HepG2 (cell line): ENCODE measurements around the gene ZNF485. TPM values are rescaled to one million over a fixed set of nuclear protein-coding genes. Genes with fewer than 3 reads are reported as not detected.

Experiments
- ATRX ChIP-seq: sonication (generic); formaldehyde crosslinking; IDR thresholded peaks from 2 replicates; pipeline ENCODE4 v1.4.0; 2020; ENCODE audit warnings: missing genetic modification reagents, borderline replicate concordance
- BATF2 ChIP-seq: sonication (generic); formaldehyde crosslinking; IDR thresholded peaks from 2 replicates; pipeline ENCODE4 v1.8.0; 2022; ENCODE audit warnings: mild to moderate bottlenecking, missing genetic modification reagents, moderate library complexity
- CEBPG ChIP-seq: IDR thresholded peaks from 2 replicates; pipeline ENCODE4 v1.6.1; 2016
- FOXO1 ChIP-seq: sonication (generic); formaldehyde crosslinking; IDR thresholded peaks from 2 replicates; pipeline ENCODE4 v1.4.0; 2020; ENCODE audit warnings: missing genetic modification reagents
- JDP2 ChIP-seq: sonication (generic); formaldehyde crosslinking; IDR thresholded peaks from 2 replicates; pipeline ENCODE4 v1.8.1; 2022; ENCODE audit warnings: missing genetic modification reagents, borderline replicate concordance
- MIER3 ChIP-seq: IDR thresholded peaks from 2 replicates; pipeline ENCODE4 v1.6.1; 2016; ENCODE audit warnings: missing compliant biosample characterization, borderline replicate concordance
- MYPOP ChIP-seq: sonication (generic); formaldehyde crosslinking; IDR thresholded peaks from 2 replicates; pipeline ENCODE4 v1.8.1; 2023; ENCODE audit warnings: mild to moderate bottlenecking, moderate library complexity, missing genetic modification reagents
- NR0B2 ChIP-seq: sonication (generic); formaldehyde crosslinking; IDR thresholded peaks from 2 replicates; pipeline ENCODE4 v1.4.0; 2020; ENCODE audit warnings: mild to moderate bottlenecking, missing genetic modification reagents
- NR2F6 ChIP-seq, 2 experiments: IDR thresholded peaks; 2 replicates each; pipeline ENCODE4 v1.6.1; 2016; ENCODE audit warnings: antibody characterized with exemption in 1 of 2, mild to moderate bottlenecking in 1 of 2
- ONECUT2 ChIP-seq: sonication (generic); formaldehyde crosslinking; IDR thresholded peaks from 2 replicates; pipeline ENCODE4 v1.4.0; 2020; ENCODE audit warnings: missing genetic modification reagents
- PAX8 ChIP-seq: sonication (generic); formaldehyde crosslinking; IDR thresholded peaks from 2 replicates; pipeline ENCODE4 v1.8.0; 2022; ENCODE audit warnings: mild to moderate bottlenecking, missing genetic modification reagents, borderline replicate concordance
- PHF5A ChIP-seq: IDR thresholded peaks from one replicate; pipeline ENCODE4 v1.6.1; 2018; ENCODE audit warnings: low read depth, missing genetic modification reagents; ENCODE audit not compliant: unreplicated experiment
- POGZ ChIP-seq: sonication (generic); formaldehyde crosslinking; IDR thresholded peaks from 2 replicates; pipeline ENCODE4 v1.4.0; 2020; ENCODE audit warnings: mild to moderate bottlenecking, missing genetic modification reagents
- SALL1 ChIP-seq: sonication (generic); formaldehyde crosslinking; IDR thresholded peaks from 2 replicates; pipeline ENCODE4 v1.8.0; 2022; ENCODE audit warnings: mild to moderate bottlenecking, missing genetic modification reagents
- SRF ChIP-seq: IDR thresholded peaks from 2 replicates; pipeline ENCODE4 v1.6.1; 2011; ENCODE audit warnings: mild to moderate bottlenecking, low read depth, low read length, moderate library complexity
- SRSF4 ChIP-seq: fragments of 200-400 bp; formaldehyde crosslinking; IDR thresholded peaks from one replicate; pipeline ENCODE4 v1.6.1; 2018; ENCODE audit warnings: mild to moderate bottlenecking, low read depth, low read length, moderate library complexity; ENCODE audit not compliant: poor library complexity, severe bottlenecking
- STAT5B ChIP-seq: sonication (generic); formaldehyde crosslinking; IDR thresholded peaks from 2 replicates; pipeline ENCODE4 v1.4.0; 2020; ENCODE audit warnings: missing genetic modification reagents
- ZBTB33 ChIP-seq: sonication (generic); formaldehyde crosslinking; IDR thresholded peaks from 2 replicates; pipeline ENCODE4 v1.4.0; 2020; ENCODE audit warnings: missing genetic modification reagents
- ZBTB37 ChIP-seq: sonication (generic); formaldehyde crosslinking; IDR thresholded peaks from 2 replicates; pipeline ENCODE4 v1.4.0; 2020; ENCODE audit warnings: mild to moderate bottlenecking, missing genetic modification reagents
- ZFP36L1 ChIP-seq: sonication (generic); formaldehyde crosslinking; IDR thresholded peaks from 2 replicates; pipeline ENCODE4 v1.8.0; 2022; ENCODE audit warnings: mild to moderate bottlenecking, missing genetic modification reagents, moderate library complexity
- ZNF333 ChIP-seq: sonication (generic); formaldehyde crosslinking; IDR thresholded peaks from 2 replicates; pipeline ENCODE4 v1.4.0; 2020; ENCODE audit warnings: mild to moderate bottlenecking, missing genetic modification reagents, borderline replicate concordance
- ZNF589 ChIP-seq: sonication (generic); formaldehyde crosslinking; conservative IDR thresholded peaks from 2 replicates; pipeline ENCODE4 v1.8.0; 2022; ENCODE audit warnings: mild to moderate bottlenecking, moderate library complexity, missing genetic modification reagents
- ZNF737 ChIP-seq: sonication (generic); formaldehyde crosslinking; IDR thresholded peaks from 2 replicates; pipeline ENCODE4 v1.5.0; 2020; ENCODE audit warnings: missing genetic modification reagents, mild to moderate bottlenecking, borderline replicate concordance
- ZSCAN30 ChIP-seq: sonication (generic); formaldehyde crosslinking; IDR thresholded peaks from 2 replicates; pipeline ENCODE4 v1.5.0; 2020; ENCODE audit warnings: mild to moderate bottlenecking, missing genetic modification reagents
- polyA plus RNA-seq, 8 experiments: library from polyadenylated mRNA; depleted of rRNA in 3 of 8; stranded (reverse) in 7 of 8; unstranded in 1 of 8; fragments of >200 nt; fragmentation: Illumina TruSeq in 4 of 8; extraction: Trizol in 4 of 8; gene quantifications; 2 replicates each; pipeline versions ENCODE4 v1.2.1 to v1.2.3, GENCODE V29; 2011 to 2016; ENCODE audit warnings: low read depth in 4 of 8, missing spikeins in 1 of 8, mixed read lengths in 1 of 8; ENCODE audit not compliant: insufficient read depth in 1 of 8
- total RNA-seq, 5 experiments: library from RNA; depleted of rRNA; stranded (reverse); fragments of >200 nt; fragmentation: Illumina TruSeq; extraction: Trizol; gene quantifications; 2 replicates each; pipeline ENCODE4 v1.2.3, GENCODE V29; 2016; ENCODE audit warnings: low read depth in 1 of 5

The ZNF485 gene
- total and polyA plus RNA-seq, 2 of the 13 experiments (the other 11 are each of a cell fraction or from before 2014, with no cell fraction given), result 1.4 to 3.3 TPM

GRCh38 chr10:43606323-43607198 is at the start of gene ZNF485 (continued):
- no peak for TF ChIP-seq ATRX (CRISPR knock-in tag)
- TF ChIP-seq MYPOP (CRISPR knock-in tag), result no peak; the same call in 1 of the 2 replicates
- TF ChIP-seq BATF2 (CRISPR knock-in tag), result no peak
- no peak for TF ChIP-seq PHF5A
- TF ChIP-seq ZFP36L1 (CRISPR knock-in tag), result 0 out of 2 replicates have a peak, but pooled peaks have one; percentile 54
- no peak for TF ChIP-seq ZSCAN30 (CRISPR knock-in tag)
- TF ChIP-seq ZBTB37, result no peak
- no peak for TF ChIP-seq SALL1 (CRISPR knock-in tag)
- no peak for TF ChIP-seq ZNF589 (CRISPR knock-in tag)
- TF ChIP-seq SRF, result no peak
- TF ChIP-seq POGZ (CRISPR knock-in tag), result 0 out of 2 replicates have a peak, but pooled peaks have one; percentile 54
- TF ChIP-seq ZNF737, result no peak
- TF ChIP-seq ZNF333 (CRISPR knock-in tag), result no peak
- TF ChIP-seq JDP2 (CRISPR knock-in tag), result no peak
- TF ChIP-seq ONECUT2, result no peak
- no peak for TF ChIP-seq SRSF4
- no peak for TF ChIP-seq NR2F6 (IDR thresholded peaks at IDR 0.05)
- no peak for TF ChIP-seq NR2F6 (CRISPR knock-in tag; IDR thresholded peaks at IDR 0.05)
- TF ChIP-seq MIER3, result no peak
- no peak for TF ChIP-seq PAX8 (CRISPR knock-in tag)
- TF ChIP-seq CEBPG (CRISPR knock-in tag), result no peak
- TF ChIP-seq NR0B2 (CRISPR knock-in tag), result peak; percentile 88
- TF ChIP-seq FOXO1 (CRISPR knock-in tag), result no peak
- TF ChIP-seq STAT5B (CRISPR knock-in tag), result no peak
- no peak for TF ChIP-seq ZBTB33
